Calu3 (cell line): ENCODE results near the gene VOPP1. TPM values are rescaled to one million over a fixed set of nuclear protein-coding genes. Genes with fewer than 3 reads are reported as not detected.

Source experiments
- BruUV-seq: library from RNA; stranded (reverse); fragments of 400-500 nt; replicated peaks from 2 replicates; lab custom pipeline; 2021; lab: Mats Ljungman, UMichigan
- CTCF ChIA-PET: fragments of 300-600 bp; sonication (Branson Sonifier 250); formaldehyde crosslinking; loops from one replicate; lab custom pipeline; 2022; ENCODE audit warnings: antibody characterized with exemption; lab: Charles Lee
- DNase-seq: peaks from one replicate; pipeline ENCODE4 v3.0.0; 2022
- H3K27ac Mint-ChIP-seq: one replicate; pipeline ENCODE4 v1.8.0; 2022; ENCODE audit warnings: mixed read lengths; ENCODE audit not compliant: unreplicated experiment
- H3K27me3 Mint-ChIP-seq: one replicate; pipeline ENCODE4 v1.8.0; 2022; ENCODE audit warnings: mixed read lengths; ENCODE audit not compliant: unreplicated experiment
- H3K36me3 Mint-ChIP-seq: one replicate; pipeline ENCODE4 v1.8.0; 2022; ENCODE audit warnings: mild to moderate bottlenecking, moderate library complexity, mixed read lengths; ENCODE audit not compliant: insufficient read depth, unreplicated experiment
- H3K4me1 Mint-ChIP-seq: one replicate; pipeline ENCODE4 v1.8.0; 2022; ENCODE audit warnings: mild to moderate bottlenecking, low read depth, mixed read lengths; ENCODE audit not compliant: unreplicated experiment
- H3K4me3 Mint-ChIP-seq: one replicate; pipeline ENCODE4 v1.8.0; 2022; ENCODE audit warnings: mild to moderate bottlenecking, low read depth, moderate library complexity, mixed read lengths; ENCODE audit not compliant: unreplicated experiment
- H3K9me3 Mint-ChIP-seq: one replicate; pipeline ENCODE4 v1.8.0; 2022; ENCODE audit warnings: low read depth, mixed read lengths; ENCODE audit not compliant: unreplicated experiment
- intact Hi-C: fragments of 100-400 bp; cut with micrococcal nuclease; formaldehyde crosslinking; loops from one replicate; pipeline ENCODE4 v1.10.0; 2022; ENCODE audit not compliant: unreplicated experiment
- total RNA-seq: library from RNA; stranded (reverse); gene quantifications from 2 replicates; pipeline ENCODE4 v1.2.3, GENCODE V29; 2022
- TF ChIP-seq, protein P1 (sequence below): fragments of 200-600 bp; IDR thresholded peaks from one replicate; pipeline ENCODE4 v1.8.0; 2022; ENCODE audit warnings: antibody characterized with exemption; ENCODE audit not compliant: unreplicated experiment

The VOPP1 gene
- total RNA-seq, 1 experiment from 2014 or later = 128 TPM

GRCh38 chr7:55469271-55469681 lies 103.0 kb downstream of the VOPP1 start:
- TF ChIP-seq, protein P1, sequence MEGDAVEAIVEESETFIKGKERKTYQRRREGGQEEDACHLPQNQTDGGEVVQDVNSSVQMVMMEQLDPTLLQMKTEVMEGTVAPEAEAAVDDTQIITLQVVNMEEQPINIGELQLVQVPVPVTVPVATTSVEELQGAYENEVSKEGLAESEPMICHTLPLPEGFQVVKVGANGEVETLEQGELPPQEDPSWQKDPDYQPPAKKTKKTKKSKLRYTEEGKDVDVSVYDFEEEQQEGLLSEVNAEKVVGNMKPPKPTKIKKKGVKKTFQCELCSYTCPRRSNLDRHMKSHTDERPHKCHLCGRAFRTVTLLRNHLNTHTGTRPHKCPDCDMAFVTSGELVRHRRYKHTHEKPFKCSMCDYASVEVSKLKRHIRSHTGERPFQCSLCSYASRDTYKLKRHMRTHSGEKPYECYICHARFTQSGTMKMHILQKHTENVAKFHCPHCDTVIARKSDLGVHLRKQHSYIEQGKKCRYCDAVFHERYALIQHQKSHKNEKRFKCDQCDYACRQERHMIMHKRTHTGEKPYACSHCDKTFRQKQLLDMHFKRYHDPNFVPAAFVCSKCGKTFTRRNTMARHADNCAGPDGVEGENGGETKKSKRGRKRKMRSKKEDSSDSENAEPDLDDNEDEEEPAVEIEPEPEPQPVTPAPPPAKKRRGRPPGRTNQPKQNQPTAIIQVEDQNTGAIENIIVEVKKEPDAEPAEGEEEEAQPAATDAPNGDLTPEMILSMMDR = no peak
- no peaks in the 10 kb centered on the region for H3K4me1 Mint-ChIP-seq
- peaks cover 18% of the 10 kb centered on the region for H3K9me3 Mint-ChIP-seq
- BruUV-seq = no TSS peak
- no peak overlapping the region for H3K27ac Mint-ChIP-seq
- peaks cover 7% of the 10 kb centered on the region for H3K36me3 Mint-ChIP-seq
- no peak for DNase-seq
- H3K4me3 Mint-ChIP-seq = no peak overlapping the region
- CTCF ChIA-PET = interaction anchor here (0.6 kb wide), 1 partner anchor 1300 kb away, joined by 3 read pairs; no protein-coding TSS in a partner anchor
- H3K27me3 Mint-ChIP-seq = no peaks in the 10 kb centered on the region
- intact Hi-C loops = no loop called here

GRCh38 chr7:55468495-55468894 lies 103.8 kb downstream of the VOPP1 start:
- no peak overlapping the region for H3K27ac Mint-ChIP-seq
- H3K4me3 Mint-ChIP-seq = no peak overlapping the region
- DNase-seq = no peak
- CTCF ChIA-PET = no interaction called here
- intact Hi-C loops = no loop called here
- H3K27me3 Mint-ChIP-seq = no peaks in the 10 kb centered on the region
- TF ChIP-seq, protein P1 = no peak
- H3K4me1 Mint-ChIP-seq = no peaks in the 10 kb centered on the region
- H3K36me3 Mint-ChIP-seq = peaks cover 11% of the 10 kb centered on the region
- BruUV-seq = no TSS peak
- H3K9me3 Mint-ChIP-seq = peaks cover 18% of the 10 kb centered on the region

DNA sequence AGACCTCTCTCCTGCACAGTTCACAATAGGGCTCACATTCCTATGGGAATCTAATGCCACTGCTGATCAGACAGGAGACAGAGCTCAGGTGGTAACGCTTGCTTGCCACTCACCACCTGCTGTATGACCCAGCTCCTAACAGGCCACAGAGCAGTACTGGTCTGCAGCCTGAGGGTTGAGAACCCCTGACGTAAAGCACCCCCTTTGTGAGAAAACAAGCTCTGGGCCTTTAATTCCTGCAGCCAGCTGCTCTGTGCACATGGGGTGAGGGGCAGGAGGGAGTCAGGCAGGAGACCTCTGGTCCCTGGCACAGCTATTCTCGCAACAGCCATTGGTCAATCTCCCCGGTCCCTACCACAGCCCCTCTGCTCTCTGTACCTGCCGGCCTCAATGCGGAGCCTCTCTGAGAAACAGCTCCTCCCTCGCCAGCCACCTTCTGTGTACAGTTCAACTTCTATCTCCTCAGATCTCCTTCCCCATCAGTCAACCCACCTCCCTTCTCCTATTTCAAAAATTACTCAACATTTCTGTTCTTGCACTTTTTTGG lies 105.2 kb downstream of the VOPP1 start:
- TF ChIP-seq, protein P1 = no peak
- Mint-ChIP-seq H3K4me3 (no peak overlapping the region), H3K27me3 (no peaks in the 10 kb centered on the region), H3K9me3 (peaks cover 22% of the 10 kb centered on the region), H3K36me3 (peaks cover 11% of the 10 kb centered on the region), H3K27ac (no peak overlapping the region), H3K4me1 (no peaks in the 10 kb centered on the region)
- CTCF ChIA-PET = no interaction called here
- BruUV-seq = no TSS peak
- DNase-seq = no peak
- intact Hi-C loops = no loop called here

- Mint-ChIP-seq H3K4me3 (no peak overlapping the region), H3K27ac (no peak overlapping the region), H3K36me3 (peaks cover 11% of the 10 kb centered on the region), H3K27me3 (no peaks in the 10 kb centered on the region), H3K4me1 (no peaks in the 10 kb centered on the region), H3K9me3 (peaks cover 26% of the 10 kb centered on the region)
- CTCF ChIA-PET = no interaction called here
- no TSS peak for BruUV-seq
- TF ChIP-seq, protein P1 = no peak
- intact Hi-C loops = no loop called here
- DNase-seq = no peak
These were observed 106.6 kb downstream of the VOPP1 start for GRCh38 chr7:55465691-55466090.
